HepG2 (cell line): ENCODE measurements around the gene LRRC45. TPM values are rescaled to one million over a fixed set of nuclear protein-coding genes. Genes with fewer than 3 reads are reported as not detected.

Experiments used
- FOXA1 ChIP-seq, 2 experiments: fragments of 450-650 bp in 1 of 2; sonication (generic) in 1 of 2; formaldehyde crosslinking in 1 of 2; IDR thresholded peaks; 2 replicates each; pipeline versions ENCODE4 v1.4.0 to v1.6.1; 2016 to 2020; ENCODE audit warnings: missing genetic modification reagents in 1 of 2
- GATAD1 ChIP-seq: IDR thresholded peaks from 2 replicates; pipeline ENCODE4 v1.6.1; 2016; ENCODE audit warnings: missing genetic modification reagents, missing compliant biosample characterization
- GFI1 ChIP-seq: sonication (generic); formaldehyde crosslinking; IDR thresholded peaks from 2 replicates; pipeline ENCODE4 v1.5.0; 2020; ENCODE audit warnings: missing genetic modification reagents, mild to moderate bottlenecking, borderline replicate concordance
- KAT7 ChIP-seq: IDR thresholded peaks from 2 replicates; pipeline ENCODE4 v1.6.1; 2018; ENCODE audit warnings: borderline replicate concordance, missing compliant biosample characterization
- MIER3 ChIP-seq: IDR thresholded peaks from 2 replicates; pipeline ENCODE4 v1.6.1; 2016; ENCODE audit warnings: missing compliant biosample characterization, borderline replicate concordance
- NCOA1 ChIP-seq: sonication (generic); formaldehyde crosslinking; IDR thresholded peaks from 2 replicates; pipeline ENCODE4 v1.9.0; 2021; ENCODE audit warnings: missing genetic modification reagents
- RFXANK ChIP-seq: IDR thresholded peaks from 2 replicates; pipeline ENCODE4 v1.6.1; 2016
- TSC22D2 ChIP-seq: sonication (generic); formaldehyde crosslinking; IDR thresholded peaks from 2 replicates; pipeline ENCODE4 v1.5.1; 2020; ENCODE audit warnings: missing genetic modification reagents, mild to moderate bottlenecking, borderline replicate concordance
- ZBTB40 ChIP-seq, 2 experiments: fragments of 450-650 bp in 1 of 2; sonication (generic) in 1 of 2; formaldehyde crosslinking in 1 of 2; IDR thresholded peaks; 2 replicates each; pipeline versions ENCODE4 v1.6.1 to v1.8.0; 2016 to 2022; ENCODE audit warnings: antibody characterized with exemption in 1 of 2, mild to moderate bottlenecking in 1 of 2, missing genetic modification reagents in 1 of 2
- ZFP91 ChIP-seq: sonication (generic); formaldehyde crosslinking; IDR thresholded peaks from 2 replicates; pipeline ENCODE4 v1.9.0; 2022; ENCODE audit warnings: missing genetic modification reagents, mild to moderate bottlenecking, borderline replicate concordance
- ZKSCAN5 ChIP-seq: sonication (generic); formaldehyde crosslinking; IDR thresholded peaks from 2 replicates; pipeline ENCODE4 v1.5.1; 2020; ENCODE audit warnings: mild to moderate bottlenecking, missing genetic modification reagents
- ZNF430 ChIP-seq: sonication (generic); formaldehyde crosslinking; IDR thresholded peaks from 2 replicates; pipeline ENCODE4 v1.9.0; 2021; ENCODE audit warnings: mild to moderate bottlenecking, missing genetic modification reagents
- ZNF451 ChIP-seq: sonication (generic); formaldehyde crosslinking; IDR thresholded peaks from 2 replicates; pipeline ENCODE4 v1.5.0; 2020; ENCODE audit warnings: mild to moderate bottlenecking, missing genetic modification reagents
- ZNF564 ChIP-seq: sonication (generic); formaldehyde crosslinking; IDR thresholded peaks from 2 replicates; pipeline ENCODE4 v1.8.1; 2023; ENCODE audit warnings: mild to moderate bottlenecking, missing genetic modification reagents
- polyA plus RNA-seq, 8 experiments: library from polyadenylated mRNA; depleted of rRNA in 3 of 8; stranded (reverse) in 7 of 8; unstranded in 1 of 8; fragments of >200 nt; fragmentation: Illumina TruSeq in 4 of 8; extraction: Trizol in 4 of 8; gene quantifications; 2 replicates each; pipeline versions ENCODE4 v1.2.1 to v1.2.3, GENCODE V29; 2011 to 2016; ENCODE audit warnings: low read depth in 4 of 8, missing spikeins in 1 of 8, mixed read lengths in 1 of 8; ENCODE audit not compliant: insufficient read depth in 1 of 8
- total RNA-seq, 5 experiments: library from RNA; depleted of rRNA; stranded (reverse); fragments of >200 nt; fragmentation: Illumina TruSeq; extraction: Trizol; gene quantifications; 2 replicates each; pipeline ENCODE4 v1.2.3, GENCODE V29; 2016; ENCODE audit warnings: low read depth in 1 of 5
- TF ChIP-seq, protein P1 (sequence below): sonication (generic); formaldehyde crosslinking; IDR thresholded peaks from 2 replicates; pipeline ENCODE4 v1.5.1; 2020; ENCODE audit warnings: missing genetic modification reagents, mild to moderate bottlenecking, borderline replicate concordance

Gene LRRC45
- total and polyA plus RNA-seq, 2 of the 13 experiments (the other 11 are each of a cell fraction or from before 2014, with no cell fraction given), result 11.6 to 48.1 TPM

- TF ChIP-seq ZFP91 (CRISPR knock-in tag) (peak; percentile 73), GATAD1 (peak; percentile 74), FOXA1 (IDR thresholded peaks at IDR 0.05) (no peak), FOXA1 (CRISPR knock-in tag; IDR thresholded peaks at IDR 0.05) (peak; percentile 62), ZBTB40 (IDR thresholded peaks at IDR 0.05) (no peak), ZBTB40 (CRISPR knock-in tag; IDR thresholded peaks at IDR 0.05) (peak; percentile 96), KAT7 (peak; percentile 21; the same call in 1 of the 2 replicates), ZNF451 (CRISPR knock-in tag) (peak; percentile 95), NCOA1 (CRISPR knock-in tag) (no peak; the same call in 1 of the 2 replicates), GFI1 (CRISPR knock-in tag) (peak; percentile 76), ZNF430 (CRISPR knock-in tag) (peak; percentile 99), RFXANK (no peak), ZKSCAN5 (CRISPR knock-in tag) (peak; percentile 80), MIER3 (CRISPR knock-in tag) (peak; percentile 86; the same call in 1 of the 2 replicates), ZNF564 (CRISPR knock-in tag) (peak; percentile 96), TSC22D2 (peak; percentile 96)
- TF ChIP-seq, protein P1, sequence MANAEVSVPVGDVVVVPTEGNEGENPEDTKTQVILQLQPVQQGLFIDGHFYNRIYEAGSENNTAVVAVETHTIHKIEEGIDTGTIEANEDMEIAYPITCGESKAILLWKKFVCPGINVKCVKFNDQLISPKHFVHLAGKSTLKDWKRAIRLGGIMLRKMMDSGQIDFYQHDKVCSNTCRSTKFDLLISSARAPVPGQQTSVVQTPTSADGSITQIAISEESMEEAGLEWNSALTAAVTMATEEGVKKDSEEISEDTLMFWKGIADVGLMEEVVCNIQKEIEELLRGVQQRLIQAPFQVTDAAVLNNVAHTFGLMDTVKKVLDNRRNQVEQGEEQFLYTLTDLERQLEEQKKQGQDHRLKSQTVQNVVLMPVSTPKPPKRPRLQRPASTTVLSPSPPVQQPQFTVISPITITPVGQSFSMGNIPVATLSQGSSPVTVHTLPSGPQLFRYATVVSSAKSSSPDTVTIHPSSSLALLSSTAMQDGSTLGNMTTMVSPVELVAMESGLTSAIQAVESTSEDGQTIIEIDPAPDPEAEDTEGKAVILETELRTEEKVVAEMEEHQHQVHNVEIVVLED, result peak; percentile 81
These were observed 30.6 kb upstream of the LRRC45 start (continued) for GRCh38 chr17:81992306-81993102.
